ENCODE measurements around the gene SRGAP3.

Gene SRGAP3

DNA sequence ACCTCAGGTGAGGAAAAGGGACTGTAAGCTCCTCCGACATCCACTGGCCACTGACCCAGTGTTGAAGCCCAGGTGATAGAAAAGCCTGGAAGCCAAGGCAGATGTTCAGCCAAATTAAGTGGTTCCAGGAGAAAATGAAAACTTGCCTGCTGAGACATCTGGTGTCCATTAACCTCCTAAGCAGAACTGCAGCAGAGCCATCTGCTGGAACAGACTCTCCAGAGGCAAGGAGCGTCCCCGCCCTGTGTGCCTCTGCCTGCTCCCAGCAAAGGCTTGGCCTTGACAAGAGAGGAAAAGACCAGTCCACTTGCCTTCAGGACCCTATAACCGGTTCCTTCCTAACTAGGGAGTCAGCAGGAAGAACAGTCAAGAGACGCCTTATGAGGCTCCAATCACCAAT lies 48.2 kb downstream of the SRGAP3 start:
- DNase-seq, result no peak

GRCh38 chr3:9199775-9200174 lies 49.7 kb downstream of the SRGAP3 start:
- DNase-seq, result no peak

DNA sequence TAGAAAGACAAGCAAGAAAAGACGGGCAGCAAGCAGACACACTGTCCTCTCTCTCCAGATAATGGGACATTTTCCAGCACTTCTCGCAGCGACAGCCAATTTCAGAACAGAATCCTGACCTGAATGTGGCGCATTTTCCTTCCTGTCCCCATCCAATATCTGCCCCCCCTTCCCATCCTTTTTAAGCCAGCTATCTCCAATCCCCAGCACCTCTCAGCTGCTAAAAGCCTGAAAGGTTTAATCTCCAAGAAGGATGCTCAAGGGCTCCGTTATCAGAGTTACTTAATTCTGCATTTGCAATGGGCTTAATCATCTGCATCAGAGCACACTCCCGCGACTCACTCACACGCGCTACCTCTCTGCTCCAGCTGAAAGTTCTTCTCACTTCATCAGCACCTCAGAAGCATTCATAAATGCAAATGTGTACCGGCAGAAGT lies 50.5 kb downstream of the SRGAP3 start:
- no peak for DNase-seq

DNA sequence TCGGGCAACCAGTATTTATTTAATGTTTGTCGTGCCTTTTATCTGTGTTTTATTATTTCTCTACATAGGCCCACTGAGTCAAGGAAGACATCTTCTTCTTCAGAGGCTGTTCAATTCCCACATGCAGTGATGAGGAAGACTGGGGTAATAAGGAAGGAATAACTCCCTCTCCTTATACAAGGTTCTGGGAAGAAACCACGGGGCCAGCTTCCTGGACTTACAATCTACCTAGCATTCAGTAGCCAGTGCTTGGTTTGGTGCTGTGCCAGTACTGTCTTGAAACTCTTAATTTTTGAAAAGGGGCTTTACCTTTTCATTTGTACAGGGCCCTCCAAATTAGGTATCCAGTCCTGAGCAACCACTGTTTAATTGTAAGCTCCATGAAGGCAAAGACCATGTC lies 51.2 kb downstream of the SRGAP3 start:
- DNase-seq, result no peak

DNA sequence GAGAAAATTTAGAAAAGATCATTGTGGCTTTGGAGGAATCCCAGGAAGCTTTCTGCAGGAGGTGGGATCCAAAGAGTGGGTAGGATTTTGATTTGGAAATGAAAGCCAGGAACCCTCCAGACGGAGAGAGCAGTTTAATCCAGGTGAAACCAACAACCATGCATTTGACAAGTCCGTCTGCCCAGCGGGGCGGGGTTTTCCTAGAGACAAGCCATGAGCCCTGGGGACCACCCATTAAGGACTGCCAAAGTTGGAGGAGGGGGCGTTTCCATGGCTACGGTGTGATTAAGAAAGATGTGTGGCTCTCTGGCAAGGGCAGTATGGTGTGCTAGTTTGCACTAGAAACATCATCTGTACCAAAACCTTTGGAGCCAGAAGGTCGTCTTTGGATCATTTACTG lies 53.4 kb downstream of the SRGAP3 start:
- no peak for DNase-seq

DNA sequence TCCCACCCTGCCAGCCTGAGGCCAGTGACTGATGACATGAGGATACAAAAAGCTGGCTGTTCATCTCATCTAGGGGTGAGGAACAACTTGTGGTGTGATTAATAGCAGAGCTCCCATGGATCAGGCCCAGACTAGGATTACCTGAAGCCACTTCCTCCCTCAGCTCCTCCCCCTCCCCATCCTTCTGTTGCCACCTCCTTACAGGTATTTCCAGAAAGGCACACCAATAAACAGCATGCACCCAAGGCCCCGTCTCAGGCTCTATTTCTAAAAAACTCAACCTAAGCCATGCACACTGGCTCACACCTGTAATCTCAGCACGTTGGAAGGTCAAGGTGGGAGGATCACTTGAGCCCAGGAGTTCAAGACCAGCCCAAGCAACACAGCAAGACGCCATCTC lies 54.1 kb downstream of the SRGAP3 start:
- no peak for DNase-seq

DNA sequence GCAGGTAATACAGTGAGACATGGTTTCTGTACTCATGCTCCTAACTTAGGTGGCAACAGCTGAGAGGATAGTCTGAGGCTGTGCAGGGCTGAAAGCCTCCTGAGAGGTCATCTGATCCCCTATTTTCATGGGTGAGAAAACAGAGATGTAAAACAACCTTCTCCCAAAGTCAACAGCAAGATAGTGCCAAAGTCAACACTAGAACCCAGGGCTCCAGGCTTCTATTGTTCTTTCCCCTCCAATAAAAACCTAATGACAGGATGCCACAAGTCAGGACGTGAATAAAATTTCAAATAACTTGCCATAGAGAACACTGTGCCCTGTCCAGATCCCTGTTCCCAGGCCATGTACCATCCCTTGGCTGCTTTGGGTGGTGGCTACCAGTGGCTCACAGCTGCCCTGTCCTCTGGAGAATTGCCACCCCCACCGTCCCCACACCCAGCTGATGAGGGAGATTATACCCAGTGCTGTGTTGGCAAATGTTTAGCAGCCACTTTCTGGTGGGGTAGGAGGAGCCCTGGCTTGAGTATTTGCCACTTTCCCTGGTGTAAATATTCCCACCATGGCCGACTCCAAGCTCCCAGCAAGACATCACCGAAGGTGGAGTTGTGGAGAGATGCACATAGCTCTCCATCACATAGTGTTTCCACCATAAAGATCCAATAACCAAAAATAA lies 54.8 kb downstream of the SRGAP3 start:
- DNase-seq, result no peak

- no peak for DNase-seq
Observed at GRCh38 chr3:9193633-9194195, 55.7 kb downstream of the SRGAP3 start.

DNA sequence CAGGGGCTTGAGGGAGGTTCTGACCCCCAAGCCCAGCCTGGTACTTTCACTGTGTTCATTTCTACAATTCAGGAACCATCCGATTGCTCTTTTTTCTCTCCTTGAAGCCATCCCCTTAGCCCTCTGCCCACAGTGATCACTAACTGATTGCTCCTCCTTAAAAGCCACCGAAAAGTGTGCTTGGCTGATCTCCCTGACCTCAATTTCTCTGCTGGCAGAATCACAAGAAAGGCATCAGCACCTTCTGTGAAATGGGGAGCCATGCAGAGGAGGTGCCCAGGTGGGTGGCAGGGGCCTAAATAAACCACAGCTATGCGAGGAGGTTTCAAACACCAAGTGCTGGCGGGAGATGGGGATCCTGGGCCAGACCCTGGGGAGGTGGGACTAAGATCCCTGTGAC lies 56.2 kb downstream of the SRGAP3 start:
- no peak for DNase-seq

DNA sequence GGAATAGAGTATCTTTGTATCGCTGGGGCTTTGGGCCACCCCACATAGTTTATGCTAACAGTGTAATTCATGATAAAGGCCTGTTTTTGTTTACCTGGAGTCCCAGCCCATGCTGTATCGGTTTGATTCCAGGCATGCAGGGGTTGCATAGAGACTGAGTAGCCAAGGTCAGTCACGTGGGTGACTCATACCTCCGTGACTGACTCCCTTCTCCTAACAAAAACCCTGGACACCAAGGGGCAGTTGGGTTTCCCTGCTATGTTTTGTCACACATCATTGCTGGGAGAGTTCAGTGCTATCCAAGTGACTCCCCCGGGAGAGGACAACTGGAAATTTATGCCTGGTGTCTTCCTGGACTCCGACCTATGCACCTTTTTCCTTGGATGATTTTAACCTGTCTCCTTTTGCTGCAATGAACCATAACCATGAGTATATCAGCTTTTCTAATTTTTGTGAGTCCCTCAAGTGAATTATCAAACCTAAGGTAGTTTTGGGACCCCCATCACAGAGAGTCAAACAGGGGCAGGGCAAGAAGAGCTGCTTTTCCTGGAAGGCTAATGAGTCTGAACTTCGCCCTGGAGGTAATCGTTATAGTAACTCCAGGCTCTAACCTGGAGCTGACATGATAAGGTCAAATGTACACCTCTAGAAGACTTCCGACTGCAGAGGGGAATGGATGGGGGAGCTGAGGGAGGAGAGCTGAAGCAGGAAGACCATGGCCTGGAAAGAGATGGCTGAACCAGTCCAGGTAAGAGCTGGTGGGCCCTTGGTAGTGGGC lies 57.0 kb downstream of the SRGAP3 start:
- no peak for DNase-seq

DNA sequence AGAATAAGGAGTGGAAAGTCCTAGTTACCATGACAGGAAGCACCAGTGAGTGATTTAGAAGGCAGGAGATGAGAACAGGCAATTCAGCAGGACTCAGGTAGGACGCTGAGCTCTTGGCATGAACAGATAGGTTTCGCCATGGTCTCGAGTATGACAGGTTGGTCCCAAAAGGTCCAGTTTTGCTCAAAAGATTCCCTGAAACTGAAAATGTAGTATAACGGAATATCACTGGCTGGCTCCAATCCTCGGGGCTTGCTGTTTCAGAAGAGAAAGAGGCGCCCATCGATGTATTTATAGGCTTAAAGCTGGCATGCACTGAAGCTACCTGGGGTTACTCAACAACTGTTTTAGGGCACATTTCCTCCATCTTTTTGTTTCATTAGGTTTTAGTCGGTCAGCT lies 59.2 kb downstream of the SRGAP3 start:
- no peak for DNase-seq

DNA sequence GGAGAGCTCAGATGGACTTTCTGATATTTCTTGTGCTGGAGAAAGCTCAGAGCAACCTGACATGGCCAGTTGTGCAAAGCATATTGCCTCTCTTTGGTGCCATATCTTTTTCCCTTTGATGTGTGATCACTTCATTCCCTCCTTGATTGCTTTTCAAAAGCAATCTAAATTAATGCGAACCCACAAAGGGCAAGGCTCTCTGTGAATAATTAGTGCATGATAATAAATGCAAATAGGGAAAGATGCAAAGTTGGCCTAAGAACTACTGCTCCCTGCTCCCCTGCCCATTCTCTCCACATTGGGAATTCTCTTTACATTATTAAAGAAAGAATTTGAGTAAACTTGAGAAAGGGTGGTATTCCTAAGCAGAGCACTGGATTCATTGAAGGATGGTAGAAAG lies 60.9 kb downstream of the SRGAP3 start:
- no peak for DNase-seq

DNA sequence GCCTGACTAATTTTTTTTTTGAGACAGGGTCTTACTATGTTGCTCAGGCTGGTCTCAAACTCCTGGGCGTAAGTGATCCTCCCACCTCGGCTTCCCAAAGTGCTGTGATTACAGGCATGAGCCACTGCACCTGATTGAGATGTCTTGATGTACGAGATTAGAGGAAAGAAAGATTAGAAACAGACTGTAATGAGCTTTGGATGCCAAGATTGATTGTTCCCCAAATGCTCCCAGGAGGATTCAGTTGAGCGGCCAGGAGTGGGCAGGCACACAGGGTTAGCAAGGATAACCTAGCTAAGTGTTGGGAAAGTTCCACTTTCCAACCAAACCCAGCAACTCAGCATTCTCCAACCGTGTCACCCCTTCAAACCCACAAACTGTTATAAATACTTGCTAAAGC lies 63.7 kb downstream of the SRGAP3 start:
- DNase-seq, result no peak

GRCh38 chr3:9185046-9185445 lies 64.4 kb downstream of the SRGAP3 start:
- no peak for DNase-seq

GRCh38 chr3:9184461-9184835 lies 65.0 kb downstream of the SRGAP3 start:
- DNase-seq, result no peak

- peak; percentile 51 for DNase-seq
Observed at GRCh38 chr3:9183811-9184460, 65.5 kb downstream of the SRGAP3 start.

- no peak for DNase-seq
Observed at GRCh38 chr3:9183011-9183410, 66.4 kb downstream of the SRGAP3 start.

DNA sequence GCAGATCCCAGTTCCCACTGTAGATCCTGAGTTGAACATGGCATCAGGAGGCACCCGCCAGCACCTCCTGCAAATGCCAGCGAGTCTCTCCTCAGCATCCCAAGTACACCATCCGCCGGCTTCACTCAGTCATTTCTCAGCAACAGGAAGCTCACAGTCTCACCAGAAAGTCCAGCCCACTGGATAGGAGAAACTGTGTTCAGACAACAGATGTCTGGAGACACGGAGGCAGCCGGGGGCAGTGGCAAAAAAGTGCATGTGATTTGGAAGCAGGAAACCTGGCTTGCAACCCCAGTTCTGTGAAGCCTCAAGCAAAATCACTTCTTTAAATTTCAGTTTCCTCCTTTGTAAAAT lies 68.7 kb downstream of the SRGAP3 start:
- no peak for DNase-seq

- DNase-seq, result no peak
Observed at GRCh38 chr3:9179826-9180763, 69.4 kb downstream of the SRGAP3 start.

- DNase-seq, result no peak
Observed at GRCh38 chr3:9178697-9179096, 70.7 kb downstream of the SRGAP3 start.

DNA sequence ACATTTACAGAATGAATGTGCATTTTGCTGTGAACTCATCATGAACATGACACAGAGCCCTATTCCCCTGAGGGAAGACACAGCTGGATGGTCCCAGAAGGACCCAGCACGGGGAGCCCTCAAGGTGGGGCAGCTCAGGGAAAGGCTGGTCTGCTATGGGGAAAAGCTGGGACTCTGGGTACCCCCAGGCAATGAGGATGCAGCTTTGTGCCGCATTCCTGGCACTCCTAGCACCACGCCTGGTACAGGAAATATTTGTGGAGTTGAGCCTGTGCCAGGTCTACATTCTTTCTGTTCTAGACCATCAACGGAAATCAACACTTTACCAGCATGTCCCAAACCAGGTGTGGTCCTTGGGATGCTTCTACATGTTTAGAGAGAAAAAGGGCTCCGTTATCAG lies 74.0 kb downstream of the SRGAP3 start:
- DNase-seq, result no peak

GRCh38 chr3:9173445-9173844 lies 76.0 kb downstream of the SRGAP3 start:
- no peak for DNase-seq
